Measurements from ENCODE around the gene MPRIP. TPM values are rescaled to one million over a fixed set of nuclear protein-coding genes. Genes with fewer than 3 reads are reported as not detected.

MPRIP gene
- total and polyA plus RNA-seq, 2 of the 13 experiments (the other 11 are each of a cell fraction or from before 2014, with no cell fraction given) = 50.2 to 52.4 TPM

DNA sequence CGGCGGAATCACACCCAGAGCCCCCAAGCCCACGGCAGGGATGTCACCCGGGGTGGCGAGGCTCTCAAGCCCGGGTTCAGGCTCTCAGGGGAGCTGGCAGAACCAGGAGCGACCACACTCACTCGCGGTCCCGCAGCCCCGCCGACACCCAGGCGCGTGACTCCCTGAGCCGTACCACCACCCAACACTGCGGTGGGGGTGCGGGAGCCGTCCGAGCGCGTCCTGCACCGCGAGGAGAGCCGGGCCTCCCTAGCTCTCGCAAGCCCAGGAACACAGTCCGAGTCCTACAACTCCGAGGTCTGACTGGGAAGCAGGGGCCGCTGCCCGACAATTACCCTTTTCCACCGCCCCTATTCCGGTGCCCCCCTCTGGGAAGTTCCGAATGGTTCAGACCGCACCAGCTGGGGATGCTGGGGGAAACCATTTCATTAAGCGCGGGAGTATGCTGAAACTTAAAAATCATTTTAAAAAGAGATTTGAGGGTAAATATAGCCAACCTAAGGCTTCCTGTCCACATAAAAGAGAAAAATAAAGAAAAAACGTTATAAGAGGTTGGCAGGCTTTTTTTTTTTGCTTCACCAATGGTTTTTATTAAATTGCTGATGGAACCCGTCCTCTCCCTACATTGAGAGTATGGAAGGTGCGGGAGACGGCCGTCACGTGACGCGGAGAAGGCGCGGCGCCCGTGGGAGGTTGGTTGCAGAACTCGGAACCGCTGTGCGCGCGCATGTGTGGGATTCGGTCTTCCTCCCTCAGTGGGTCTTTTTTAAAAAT, 195.0 kb downstream of the MPRIP start, which contains the start of gene FLCN (continued):
- TF ChIP-seq, protein P1, sequence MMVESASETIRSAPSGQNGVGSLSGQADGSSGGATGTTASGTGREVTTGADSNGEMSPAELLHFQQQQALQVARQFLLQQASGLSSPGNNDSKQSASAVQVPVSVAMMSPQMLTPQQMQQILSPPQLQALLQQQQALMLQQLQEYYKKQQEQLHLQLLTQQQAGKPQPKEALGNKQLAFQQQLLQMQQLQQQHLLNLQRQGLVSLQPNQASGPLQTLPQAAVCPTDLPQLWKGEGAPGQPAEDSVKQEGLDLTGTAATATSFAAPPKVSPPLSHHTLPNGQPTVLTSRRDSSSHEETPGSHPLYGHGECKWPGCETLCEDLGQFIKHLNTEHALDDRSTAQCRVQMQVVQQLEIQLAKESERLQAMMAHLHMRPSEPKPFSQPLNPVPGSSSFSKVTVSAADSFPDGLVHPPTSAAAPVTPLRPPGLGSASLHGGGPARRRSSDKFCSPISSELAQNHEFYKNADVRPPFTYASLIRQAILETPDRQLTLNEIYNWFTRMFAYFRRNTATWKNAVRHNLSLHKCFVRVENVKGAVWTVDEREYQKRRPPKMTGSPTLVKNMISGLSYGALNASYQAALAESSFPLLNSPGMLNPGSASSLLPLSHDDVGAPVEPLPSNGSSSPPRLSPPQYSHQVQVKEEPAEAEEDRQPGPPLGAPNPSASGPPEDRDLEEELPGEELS (CRISPR knock-in tag; IDR thresholded peaks at IDR 0.05) = peak; percentile 47
- TF ChIP-seq PTBP1 (IDR thresholded peaks at IDR 0.05; ENCODE audit: low read depth, low read length, poor library complexity, severe bottlenecking) (no peak), ZFY (CRISPR knock-in tag; IDR thresholded peaks at IDR 0.05) (peak; percentile 38; the same call in 1 of the 2 replicates), NFIC (IDR thresholded peaks at IDR 0.05; ENCODE audit: low read length) (peak; percentile 80), ZFP90 (CRISPR knock-in tag; IDR thresholded peaks at IDR 0.05; ENCODE audit: borderline replicate concordance) (peak; percentile 80), ZNF577 (CRISPR knock-in tag; IDR thresholded peaks at IDR 0.05; ENCODE audit: borderline replicate concordance, low read depth) (no peak), CREB1 (IDR thresholded peaks at IDR 0.05) (peak; percentile 73; the same call in 1 of the 2 replicates), CREB1 (CRISPR knock-in tag; IDR thresholded peaks at IDR 0.05) (no peak), MEF2D (CRISPR knock-in tag; IDR thresholded peaks at IDR 0.05) (0 out of 2 replicates have a peak, but pooled peaks have one; percentile 21), MAX (IDR thresholded peaks at IDR 0.05) (peak; percentile 61), STAG1 (CRISPR knock-in tag; IDR thresholded peaks at IDR 0.05) (no peak), ZNF782 (CRISPR knock-in tag; IDR thresholded peaks at IDR 0.05; ENCODE audit: borderline replicate concordance) (no peak), ATF7-NPFF (CRISPR knock-in tag; IDR thresholded peaks at IDR 0.05; ENCODE audit: low read depth) (peak; percentile 36; the same call in 1 of the 2 replicates), RFXAP (CRISPR knock-in tag; IDR thresholded peaks at IDR 0.05; ENCODE audit: borderline replicate concordance) (peak; percentile 57; the same call in 1 of the 2 replicates), TCF12 (IDR thresholded peaks at IDR 0.05) (no peak), TCF12 (CRISPR knock-in tag; IDR thresholded peaks at IDR 0.05) (peak; percentile 72; the same call in 1 of the 2 replicates), KMT2B (CRISPR knock-in tag; IDR thresholded peaks at IDR 0.05) (peak; percentile 77), CBFB (CRISPR knock-in tag; IDR thresholded peaks at IDR 0.05) (peak; percentile 92), GABPB1 (CRISPR knock-in tag; IDR thresholded peaks at IDR 0.05) (peak; percentile 69; the same call in 1 of the 2 replicates), RNF2 (conservative IDR thresholded peaks at IDR 0.05; ENCODE audit: low read depth) (peak; percentile 49; the same call in 1 of the 2 replicates), ZMYM4 (CRISPR knock-in tag; IDR thresholded peaks at IDR 0.05) (peak; percentile 64; the same call in 1 of the 2 replicates), SOX13 (IDR thresholded peaks at IDR 0.05) (no peak), SOX13 (CRISPR knock-in tag; conservative IDR thresholded peaks at IDR 0.05 in 1 of 2, IDR thresholded peaks at IDR 0.05 in 1 of 2) (no peak), SMYD3 (CRISPR knock-in tag; IDR thresholded peaks at IDR 0.05) (0 out of 2 replicates have a peak, but pooled peaks have one; percentile 20)
- TF ChIP-seq, protein P2, sequence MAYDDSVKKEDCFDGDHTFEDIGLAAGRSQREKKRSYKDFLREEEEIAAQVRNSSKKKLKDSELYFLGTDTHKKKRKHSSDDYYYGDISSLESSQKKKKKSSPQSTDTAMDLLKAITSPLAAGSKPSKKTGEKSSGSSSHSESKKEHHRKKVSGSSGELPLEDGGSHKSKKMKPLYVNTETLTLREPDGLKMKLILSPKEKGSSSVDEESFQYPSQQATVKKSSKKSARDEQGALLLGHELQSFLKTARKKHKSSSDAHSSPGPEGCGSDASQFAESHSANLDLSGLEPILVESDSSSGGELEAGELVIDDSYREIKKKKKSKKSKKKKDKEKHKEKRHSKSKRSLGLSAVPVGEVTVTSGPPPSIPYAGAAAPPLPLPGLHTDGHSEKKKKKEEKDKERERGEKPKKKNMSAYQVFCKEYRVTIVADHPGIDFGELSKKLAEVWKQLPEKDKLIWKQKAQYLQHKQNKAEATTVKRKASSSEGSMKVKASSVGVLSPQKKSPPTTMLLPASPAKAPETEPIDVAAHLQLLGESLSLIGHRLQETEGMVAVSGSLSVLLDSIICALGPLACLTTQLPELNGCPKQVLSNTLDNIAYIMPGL (CRISPR knock-in tag; IDR thresholded peaks at IDR 0.05; ENCODE audit: borderline replicate concordance in 1 of 2, low read depth in 1 of 2) = peak; percentile 72 to 82; a peak in 2 of 4 replicates
- TF ChIP-seq, protein P3, sequence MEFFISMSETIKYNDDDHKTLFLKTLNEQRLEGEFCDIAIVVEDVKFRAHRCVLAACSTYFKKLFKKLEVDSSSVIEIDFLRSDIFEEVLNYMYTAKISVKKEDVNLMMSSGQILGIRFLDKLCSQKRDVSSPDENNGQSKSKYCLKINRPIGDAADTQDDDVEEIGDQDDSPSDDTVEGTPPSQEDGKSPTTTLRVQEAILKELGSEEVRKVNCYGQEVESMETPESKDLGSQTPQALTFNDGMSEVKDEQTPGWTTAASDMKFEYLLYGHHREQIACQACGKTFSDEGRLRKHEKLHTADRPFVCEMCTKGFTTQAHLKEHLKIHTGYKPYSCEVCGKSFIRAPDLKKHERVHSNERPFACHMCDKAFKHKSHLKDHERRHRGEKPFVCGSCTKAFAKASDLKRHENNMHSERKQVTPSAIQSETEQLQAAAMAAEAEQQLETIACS (CRISPR knock-in tag; IDR thresholded peaks at IDR 0.05) = peak; percentile 49
